K562 (cell line): ENCODE data around the gene JUP. TPM values are rescaled to one million over a fixed set of nuclear protein-coding genes. Genes with fewer than 3 reads are reported as not detected.

ENCODE experiments used
- ATF7 ChIP-seq: fragments of 450-650 bp; IDR thresholded peaks from 2 replicates; pipeline ENCODE4 v1.7.1; 2014; ENCODE audit warnings: mild to moderate bottlenecking, moderate library complexity
- CBX2 ChIP-seq: fragments of 200-600 bp; sonication (generic); IDR thresholded peaks from one replicate; pipeline ENCODE4 v1.6.1; 2012; ENCODE audit warnings: mild to moderate bottlenecking, low read length, inconsistent platforms; ENCODE audit not compliant: insufficient read depth, poor library complexity, severe bottlenecking
- CHCHD3 ChIP-seq: fragments of 250-450 bp; sonication (Bioruptor Pico); IDR thresholded peaks from 2 replicates; pipeline ENCODE4 v2.1.2; 2022; ENCODE audit warnings: mild to moderate bottlenecking
- GTF2B ChIP-seq: IDR thresholded peaks from 2 replicates; pipeline ENCODE4 v1.6.1; 2011; ENCODE audit not compliant: insufficient read length; ENCODE audit errors: extremely low read depth
- HDAC8 ChIP-seq: fragments of 450-650 bp; IDR thresholded peaks from 2 replicates; pipeline ENCODE4 v1.6.1; 2016; ENCODE audit warnings: mild to moderate bottlenecking, missing genetic modification characterization, moderate library complexity, missing compliant biosample characterization
- HNRNPLL ChIP-seq: fragments of 200-400 bp; formaldehyde crosslinking; IDR thresholded peaks from 2 replicates; pipeline ENCODE4 v1.6.1; 2017; ENCODE audit warnings: low read length, low read depth, mild to moderate bottlenecking; ENCODE audit not compliant: poor library complexity, severe bottlenecking
- HNRNPUL1 ChIP-seq: fragments of 200-400 bp; formaldehyde crosslinking; IDR thresholded peaks from 2 replicates; pipeline ENCODE4 v1.6.1; 2017; ENCODE audit warnings: low read length
- JUND ChIP-seq, 2 experiments: IDR thresholded peaks; 2 replicates in 1 of 2; 3 replicates in 1 of 2; pipeline ENCODE4 v1.6.1; 2011; ENCODE audit warnings: borderline replicate concordance in 2 of 2, low read depth in 2 of 2, low read length in 2 of 2, improper control_type of control experiment in 1 of 2, missing biosample characterization in 1 of 2, missing genetic modification characterization in 1 of 2, missing genetic modification reagents in 1 of 2
- KDM1A ChIP-seq, 2 experiments: fragments of 450-650 bp; IDR thresholded peaks; 2 replicates each; pipeline ENCODE4 v1.6.1; 2016; ENCODE audit warnings: mild to moderate bottlenecking in 2 of 2
- MAX ChIP-seq: sonication (generic); formaldehyde crosslinking; IDR thresholded peaks from 2 replicates; pipeline ENCODE4 v1.9.0; 2022; ENCODE audit warnings: mild to moderate bottlenecking, missing genetic modification reagents
- MEF2A ChIP-seq: IDR thresholded peaks from 2 replicates; pipeline ENCODE4 v1.6.1; 2011; ENCODE audit warnings: low read depth, mild to moderate bottlenecking, low read length, moderate library complexity; ENCODE audit not compliant: control insufficient read depth
- MITF ChIP-seq: IDR thresholded peaks from 2 replicates; pipeline ENCODE4 v1.6.1; 2014; ENCODE audit warnings: antibody characterized with exemption
- MNT ChIP-seq, 2 experiments: fragments of 450-650 bp; conservative IDR thresholded peaks; 2 replicates each; pipeline ENCODE4 v1.6.1; 2017; ENCODE audit warnings: mild to moderate bottlenecking in 2 of 2, moderate library complexity in 2 of 2
- NFATC3 ChIP-seq: fragments of 450-650 bp; IDR thresholded peaks from 2 replicates; pipeline ENCODE4 v1.6.1; 2017; ENCODE audit warnings: mild to moderate bottlenecking
- NFIX ChIP-seq: fragments of 250-450 bp; sonication (Bioruptor Pico); IDR thresholded peaks from 2 replicates; pipeline ENCODE4 v1.4.0; 2020; ENCODE audit warnings: low read depth, mild to moderate bottlenecking, moderate library complexity
- RBM17 ChIP-seq: fragments of 200-400 bp; formaldehyde crosslinking; IDR thresholded peaks from 2 replicates; pipeline ENCODE4 v1.6.1; 2017; ENCODE audit warnings: low read depth, mild to moderate bottlenecking, low read length, borderline replicate concordance
- SUPT5H ChIP-seq: fragments of 450-650 bp; IDR thresholded peaks from 2 replicates; pipeline ENCODE4 v1.6.1; 2016
- YY1 ChIP-seq, 3 experiments: IDR thresholded peaks; 2 replicates each; pipeline ENCODE4 v1.6.1; 2011; ENCODE audit warnings: low read length in 2 of 3, mild to moderate bottlenecking in 2 of 3, moderate library complexity in 2 of 3, borderline replicate concordance in 1 of 3, control low read depth in 1 of 3, low read depth in 1 of 3; ENCODE audit not compliant: insufficient read depth in 3 of 3, insufficient replicate concordance in 2 of 3, control insufficient read depth in 1 of 3, insufficient read length in 1 of 3; ENCODE audit errors: extremely low read depth in 1 of 3
- ZNF12 ChIP-seq: sonication (generic); formaldehyde crosslinking; IDR thresholded peaks from 2 replicates; pipeline ENCODE4 v1.4.0; 2020; ENCODE audit warnings: mild to moderate bottlenecking, missing genetic modification reagents
- ZNF217 ChIP-seq: sonication (generic); formaldehyde crosslinking; IDR thresholded peaks from 2 replicates; pipeline ENCODE4 v1.8.0; 2022; ENCODE audit warnings: mild to moderate bottlenecking, missing genetic modification reagents
- ZNF384 ChIP-seq: IDR thresholded peaks from 2 replicates; pipeline ENCODE4 v1.6.1; 2012; ENCODE audit warnings: low read depth, low read length, improper control_type of control experiment
- ZNF507 ChIP-seq: conservative IDR thresholded peaks from 2 replicates; pipeline ENCODE4 v1.6.1; 2017; ENCODE audit warnings: missing genetic modification characterization, missing compliant biosample characterization
- ZNF644 ChIP-seq: fragments of 200-800 bp; sonication (Bioruptor generic); IDR thresholded peaks from 2 replicates; pipeline ENCODE4 v1.6.1; 2016; ENCODE audit warnings: low read depth, missing genetic modification characterization, missing compliant biosample characterization
- polyA plus RNA-seq, 8 experiments: library from polyadenylated mRNA; depleted of rRNA in 4 of 8; stranded (reverse) in 5 of 8; unstranded in 3 of 8; fragments of >200 nt; fragmentation: Nextera tagmentation in 2 of 8; fragmentation: Illumina TruSeq in 1 of 8; extraction: Ambion mirVana in 2 of 8; extraction: Trizol in 1 of 8; gene quantifications; 2 replicates each; pipeline versions ENCODE4 v1.2.1 to v1.2.3, GENCODE V29; 2011 to 2014; ENCODE audit warnings: inconsistent platforms in 1 of 8, missing spikeins in 1 of 8
- total RNA-seq, 7 experiments: library from RNA; depleted of rRNA in 6 of 7; stranded (reverse); fragments of >200 nt in 6 of 7; fragmentation: Illumina TruSeq in 2 of 7; extraction: Trizol in 2 of 7; gene quantifications; 2 replicates each; pipeline versions ENCODE4 v1.2.1 to v1.2.3, GENCODE V29; 2011 to 2021; ENCODE audit warnings: low replicate concordance in 1 of 7

JUP gene
- total and polyA plus RNA-seq, 9 of the 15 experiments (the other 6 are each of a cell fraction or from before 2014, with no cell fraction given): 6.4 to 177 (median 31.2) TPM

- TF ChIP-seq JUND (IDR thresholded peaks at IDR 0.05; ENCODE audit: borderline replicate concordance, low read depth, low read length): peak; percentile 35
- TF ChIP-seq JUND (tag; IDR thresholded peaks at IDR 0.05; ENCODE audit: borderline replicate concordance, low read depth, low read length): no peak; the same call in 2 of the 3 replicates
- no peak for TF ChIP-seq CBX2
- peak in 1 of 2 experiments; percentile 5; a peak in 1 of 4 replicates for TF ChIP-seq KDM1A (IDR thresholded peaks at IDR 0.05)
- TF ChIP-seq HNRNPLL: no peak
- peak; percentile 96 for TF ChIP-seq MEF2A
- TF ChIP-seq ZNF384: no peak
- TF ChIP-seq ATF7: peak; percentile 59
- peak; percentile 70 for TF ChIP-seq SUPT5H
- no peak for TF ChIP-seq ZNF217 (CRISPR knock-in tag)
- no peak for TF ChIP-seq HNRNPUL1
- TF ChIP-seq RBM17: no peak
- TF ChIP-seq MNT (conservative IDR thresholded peaks at IDR 0.05): peak in 1 of 2 experiments; percentile 77; a peak in 3 of 4 replicates
- 0 out of 2 replicates have a peak, but pooled peaks have one; percentile 16 for TF ChIP-seq MAX
- TF ChIP-seq GTF2B: no peak
- peak in 1 of 3 experiments; percentile 61 for TF ChIP-seq YY1 (IDR thresholded peaks at IDR 0.05; ENCODE audit: borderline replicate concordance in 1 of 3, control insufficient read depth in 1 of 3, extremely low read depth in 1 of 3, insufficient read depth in 3 of 3, insufficient read length in 1 of 3, insufficient replicate concordance in 2 of 3, low read depth in 1 of 3, low read length in 2 of 3)
- TF ChIP-seq MITF: no peak
- peak; percentile 76 for TF ChIP-seq ZNF644
- TF ChIP-seq HDAC8: 0 out of 2 replicates have a peak, but pooled peaks have one; percentile 39
- TF ChIP-seq NFATC3: no peak
- no peak for TF ChIP-seq NFIX (CRISPR knock-in tag)
- TF ChIP-seq ZNF12 (CRISPR knock-in tag): 0 out of 2 replicates have a peak, but pooled peaks have one; percentile 27
- no peak for TF ChIP-seq ZNF507 (tag)
- TF ChIP-seq CHCHD3 (CRISPR knock-in tag): no peak
Measured at GRCh38 chr17:41792845-41793783, 6.6 kb upstream of the JUP start (continued).
